HG02970 (cell line): Measurements from ENCODE around the gene CA7.
"Not testable (repeated sequence)": the region's sequence is repeated elsewhere in the genome, so short reads cannot be mapped to it uniquely, and the experiment has no call there.

Experiments
- ATAC-seq: cut with Tn5 transposase; IDR thresholded peaks from one replicate; pipeline ENCODE4 v1.9.1; 2021; ENCODE audit warnings: mild to moderate bottlenecking, moderate library complexity, moderate number of reproducible peaks; ENCODE audit not compliant: unreplicated experiment, low FRiP score

The CA7 gene

DNA sequence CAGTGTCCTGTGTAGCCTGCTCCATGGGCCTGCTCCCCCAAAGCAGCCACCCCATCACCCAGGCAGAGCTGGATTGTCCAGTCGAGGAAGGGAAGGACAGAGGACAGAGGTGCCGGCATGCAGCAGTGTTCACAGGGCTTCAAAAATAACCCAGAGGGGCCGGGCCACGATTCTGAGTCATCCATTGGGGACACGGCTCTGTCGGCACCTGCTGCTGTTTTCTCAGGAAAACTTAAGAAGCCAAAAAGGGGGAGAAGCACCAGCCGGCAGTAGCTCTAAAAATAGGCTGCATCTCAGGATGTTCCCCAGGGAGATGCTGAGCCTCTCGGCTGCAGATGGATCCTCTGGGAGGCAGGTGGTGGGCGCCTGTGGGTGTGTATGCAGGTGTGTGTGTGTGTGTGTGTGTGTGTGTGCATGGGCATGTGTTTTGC, 1.6 kb downstream of the CA7 start:
- ATAC-seq: no peak

DNA sequence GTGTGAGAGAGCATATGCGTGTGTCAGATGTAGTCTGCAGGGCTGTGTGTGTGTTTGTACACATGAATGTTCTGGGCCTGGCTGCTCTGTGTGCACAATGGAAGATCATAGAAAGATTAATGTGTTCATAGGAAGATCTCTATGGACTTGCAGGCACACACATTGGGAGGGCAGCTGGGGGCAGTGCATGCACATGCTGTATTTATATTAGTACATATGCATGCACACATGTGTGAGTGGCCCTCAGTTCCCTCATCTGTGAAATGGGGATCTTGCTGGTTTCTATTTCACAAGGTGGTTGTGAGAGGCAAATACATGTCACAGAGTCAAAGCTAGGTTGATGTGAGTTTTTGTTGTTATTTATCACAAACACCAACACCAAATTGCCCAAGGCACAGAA, 2.1 kb downstream of the CA7 start:
- no peak for ATAC-seq

DNA sequence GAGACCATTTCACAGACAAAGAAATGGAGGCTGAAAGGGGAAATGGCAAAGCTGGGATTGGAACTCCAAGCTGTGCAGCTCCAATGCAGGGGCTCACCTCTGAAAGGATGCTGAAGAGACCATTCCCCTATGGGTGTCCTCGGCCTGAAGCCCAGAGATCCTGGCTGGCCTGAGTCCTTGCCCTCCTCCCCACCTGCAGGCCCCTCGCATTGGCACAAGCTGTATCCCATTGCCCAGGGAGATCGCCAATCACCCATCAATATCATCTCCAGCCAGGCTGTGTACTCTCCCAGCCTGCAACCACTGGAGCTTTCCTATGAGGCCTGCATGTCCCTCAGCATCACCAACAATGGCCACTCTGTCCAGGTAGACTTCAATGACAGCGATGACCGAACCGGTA, 2.6 kb downstream of the CA7 start:
- ATAC-seq: no peak

DNA sequence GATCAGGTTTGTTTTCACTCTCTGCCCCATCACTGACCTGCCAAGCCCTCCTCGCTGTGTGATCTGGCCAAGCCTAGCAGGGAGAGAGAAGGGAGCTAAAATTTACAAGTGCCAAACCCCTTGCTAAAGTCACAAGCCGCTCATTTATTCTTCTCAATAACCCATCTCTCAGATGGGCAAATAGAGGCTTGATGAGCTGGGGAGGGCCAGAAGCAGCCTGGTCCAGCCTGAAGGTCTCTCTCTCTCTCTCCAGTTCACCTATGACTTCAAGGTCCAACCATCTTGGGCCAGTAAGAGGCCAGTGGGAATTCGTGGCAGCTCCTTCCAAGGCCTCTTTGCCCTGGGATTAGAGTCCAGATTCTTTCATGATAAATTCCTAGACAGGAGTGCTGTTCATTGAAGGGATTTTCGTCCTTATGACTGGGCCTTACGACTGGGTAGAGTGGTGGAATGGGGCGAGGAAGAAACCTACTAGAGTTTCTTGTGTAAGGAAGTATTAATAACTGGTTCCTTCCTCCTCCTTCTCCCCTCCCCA, 3.4 kb downstream of the CA7 start:
- no peak for ATAC-seq

DNA sequence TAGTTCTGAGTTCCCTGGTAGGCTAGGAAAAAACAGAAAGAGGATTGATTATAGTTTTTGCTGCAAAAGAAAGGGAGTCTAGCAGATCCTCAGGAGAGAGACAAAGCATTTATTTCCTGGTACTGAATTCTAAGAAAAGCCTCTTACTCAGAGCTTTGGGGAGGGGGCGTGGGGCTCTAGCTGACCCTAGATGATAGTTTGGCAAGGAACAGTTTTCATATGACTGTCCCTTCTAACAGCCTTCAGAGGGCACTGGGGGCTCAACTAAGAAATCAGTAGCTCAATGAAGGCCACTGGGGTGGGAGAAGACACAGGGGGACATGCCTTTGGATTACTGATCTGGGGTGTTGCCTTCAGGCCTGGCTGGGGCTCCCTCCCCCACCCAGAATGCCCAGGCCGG, 4.0 kb downstream of the CA7 start:
- no peak for ATAC-seq

DNA sequence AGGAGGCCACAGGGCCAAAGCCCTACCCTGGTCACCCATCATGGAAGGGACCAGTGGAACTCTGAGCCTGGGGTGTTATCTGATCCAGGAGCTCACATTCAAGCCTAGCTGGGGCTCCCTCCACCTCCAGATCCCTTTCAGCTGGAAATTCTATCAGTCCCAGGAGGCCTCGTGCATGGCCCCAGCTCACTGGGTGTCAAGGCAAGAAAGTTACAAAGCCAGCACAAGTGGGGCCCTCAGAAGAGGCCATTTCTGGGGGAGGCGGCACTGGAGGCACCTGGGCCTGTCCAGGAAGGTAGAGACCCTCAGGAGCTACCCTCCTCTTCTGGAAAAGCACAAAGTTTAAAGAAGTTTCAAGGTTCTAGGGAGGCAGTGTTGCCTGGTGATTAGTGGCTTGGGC, 4.8 kb downstream of the CA7 start:
- ATAC-seq: no peak

DNA sequence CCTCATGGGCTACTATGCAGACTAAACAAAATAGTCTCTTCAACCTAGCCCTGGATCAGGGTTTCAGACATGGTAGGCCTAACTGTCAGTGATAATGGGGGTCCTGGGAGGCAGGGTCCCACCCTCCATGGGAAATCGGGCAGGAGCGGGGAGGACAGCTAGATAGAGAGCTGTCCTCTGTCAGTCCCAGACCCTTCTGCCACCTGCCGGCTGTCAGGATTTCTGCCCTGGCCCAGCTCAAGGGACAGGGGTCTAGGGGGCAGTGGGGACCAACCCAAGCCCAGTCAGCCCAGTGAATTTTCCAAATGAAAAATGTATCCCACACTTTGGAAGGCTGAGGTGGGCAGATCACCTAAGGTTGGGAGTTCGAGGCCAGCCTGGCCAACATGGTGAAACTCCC, 5.3 kb downstream of the CA7 start:
- no peak for ATAC-seq

DNA sequence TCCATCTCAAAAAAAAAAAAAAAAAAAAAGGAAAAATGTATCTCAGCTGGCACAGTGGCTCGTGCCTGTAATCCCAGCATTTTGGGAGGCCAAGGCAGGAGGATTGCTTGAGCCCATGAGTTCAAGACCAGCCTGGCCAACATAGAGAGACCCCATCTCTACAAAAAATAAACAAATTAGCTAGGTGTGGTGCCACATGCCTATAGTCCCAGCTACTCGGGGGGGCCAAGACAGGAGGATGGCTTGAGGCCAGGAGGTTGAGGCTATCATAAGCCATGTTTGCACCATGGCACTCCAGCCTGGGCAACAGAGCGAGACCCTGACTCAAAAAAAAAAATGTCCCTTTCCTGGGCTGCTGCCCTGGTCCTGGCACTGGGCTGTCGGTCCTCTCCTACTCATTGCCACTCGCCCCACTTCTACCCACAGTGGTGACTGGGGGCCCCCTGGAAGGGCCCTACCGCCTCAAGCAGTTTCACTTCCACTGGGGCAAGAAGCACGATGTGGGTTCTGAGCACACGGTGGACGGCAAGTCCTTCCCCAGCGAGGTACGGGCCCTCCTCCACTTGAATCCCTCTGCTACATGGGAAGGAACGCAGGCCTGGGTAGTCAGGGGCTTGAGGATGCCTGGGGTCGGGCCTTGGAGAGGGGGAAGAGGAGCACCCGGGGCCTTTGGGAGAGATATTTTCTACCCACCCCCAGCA, 6.1 kb downstream of the CA7 start:
- no peak for ATAC-seq

DNA sequence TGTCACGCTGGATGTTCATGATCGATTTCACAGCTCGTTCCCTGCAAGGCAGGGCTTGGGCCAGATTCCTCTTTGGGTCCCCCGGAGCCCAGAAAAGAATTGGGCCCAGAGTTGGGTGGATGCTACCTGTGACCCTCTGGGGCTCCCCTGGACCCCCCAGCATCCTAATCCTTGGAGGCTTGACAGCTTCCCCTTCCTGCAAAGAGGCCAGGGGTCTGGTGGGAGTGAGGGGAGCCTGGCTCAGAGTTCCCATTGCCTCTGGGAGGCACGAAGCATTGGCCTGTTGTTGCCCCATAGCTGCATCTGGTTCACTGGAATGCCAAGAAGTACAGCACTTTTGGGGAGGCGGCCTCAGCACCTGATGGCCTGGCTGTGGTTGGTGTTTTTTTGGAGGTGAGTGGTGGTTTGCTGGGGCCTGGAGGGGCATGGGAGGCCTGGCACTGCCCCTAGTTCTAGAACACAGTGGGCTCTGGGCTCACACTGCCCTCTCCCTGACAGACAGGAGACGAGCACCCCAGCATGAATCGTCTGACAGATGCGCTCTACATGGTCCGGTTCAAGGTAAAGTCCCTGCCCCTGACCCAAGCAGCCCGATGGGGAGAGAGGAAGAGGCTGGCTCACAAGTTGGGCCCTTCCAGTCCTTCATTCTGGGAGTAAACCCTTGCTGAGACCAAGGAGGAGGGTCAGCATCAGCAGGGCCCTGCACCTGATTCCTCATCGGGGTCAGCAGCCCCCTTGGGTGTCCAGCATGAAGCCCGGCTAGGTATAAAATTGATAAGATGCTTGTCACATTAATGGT, 7.2 kb downstream of the CA7 start:
- ATAC-seq: no peak

DNA sequence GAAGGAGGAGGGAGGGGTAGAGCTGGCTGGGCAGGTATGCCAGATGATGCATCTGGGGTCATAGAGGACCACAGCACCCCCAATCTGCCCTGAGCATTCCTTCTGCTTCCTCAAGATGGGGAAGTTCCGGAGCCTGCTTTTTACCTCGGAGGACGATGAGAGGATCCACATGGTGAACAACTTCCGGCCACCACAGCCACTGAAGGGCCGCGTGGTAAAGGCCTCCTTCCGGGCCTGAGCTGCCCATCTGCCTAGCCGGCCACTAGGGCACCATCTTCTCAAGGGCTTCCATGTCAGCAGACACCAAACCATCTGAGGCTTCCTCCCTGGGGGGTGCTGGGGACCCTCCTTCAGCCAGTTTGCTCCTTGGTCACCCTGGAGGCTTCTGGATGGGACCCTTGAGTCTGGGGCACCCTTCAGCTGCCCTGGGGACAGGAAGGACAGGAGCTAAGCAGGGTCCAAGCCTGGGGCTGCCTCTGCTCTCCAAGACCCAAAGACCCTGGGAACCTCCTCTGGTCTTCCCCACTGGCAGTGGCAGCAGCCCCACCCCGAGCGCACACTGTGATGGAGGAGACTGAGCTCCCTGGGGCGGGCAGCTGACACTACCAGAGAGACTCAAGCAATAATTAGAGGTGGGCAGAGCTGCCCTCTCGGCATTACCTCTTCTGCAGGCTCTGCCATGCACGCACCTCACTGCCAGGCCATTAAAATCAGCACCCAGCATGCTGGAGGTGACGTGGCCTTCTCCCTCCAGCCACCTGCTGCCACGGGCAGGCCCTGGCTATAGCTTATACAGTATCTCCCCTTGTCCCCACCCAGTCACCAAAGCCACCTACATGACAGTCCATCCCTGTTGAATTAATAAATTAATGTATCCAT, 9.3 kb downstream of the CA7 start:
- no peak for ATAC-seq

DNA sequence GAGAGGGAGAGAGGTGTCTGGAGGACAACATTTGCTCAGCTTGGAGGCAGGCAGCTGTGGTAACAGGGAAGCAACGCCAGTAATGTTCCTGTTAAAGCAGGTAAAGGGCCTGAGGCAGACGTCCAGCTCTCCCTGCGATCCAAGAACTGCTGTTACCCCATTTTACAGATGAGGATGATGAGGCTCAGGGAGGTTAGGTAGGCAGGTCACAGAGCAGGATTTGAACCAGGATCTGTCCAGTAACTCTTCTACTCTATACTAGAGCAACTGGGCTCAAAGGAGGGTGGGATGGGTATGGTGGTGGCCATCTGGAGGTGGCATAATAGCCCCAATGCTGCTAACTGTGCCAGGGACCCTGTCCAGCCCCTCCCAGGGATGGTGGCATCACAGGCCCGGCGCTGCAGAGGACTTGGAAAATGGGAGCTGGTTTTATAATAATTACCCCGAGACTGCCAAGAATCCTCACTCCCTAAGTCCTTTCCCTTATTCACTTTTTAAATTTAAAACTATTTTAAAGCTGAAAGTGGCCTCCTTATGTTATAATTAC, 12.0 kb downstream of the CA7 start:
- ATAC-seq: no peak

DNA sequence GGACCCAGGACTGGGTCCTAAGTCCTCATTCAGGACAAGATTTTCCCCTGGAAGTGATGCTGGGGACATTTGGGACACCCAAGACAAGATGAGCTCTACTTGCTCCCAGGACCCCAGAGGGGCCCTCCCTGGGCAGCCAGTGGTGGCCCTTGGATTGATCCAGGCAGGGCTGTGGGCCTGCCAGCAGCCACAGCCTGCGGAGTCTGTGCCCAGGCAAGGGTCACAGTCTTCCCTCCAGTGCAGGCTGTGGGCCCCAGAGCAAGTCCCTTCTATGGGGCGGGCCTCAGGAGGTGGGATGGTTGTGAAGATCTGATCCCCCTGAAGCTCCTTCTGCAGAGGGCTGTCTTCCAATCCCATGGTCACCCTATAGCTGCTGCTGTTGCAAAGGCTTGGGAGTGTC, 12.6 kb downstream of the CA7 start:
- no peak for ATAC-seq

DNA sequence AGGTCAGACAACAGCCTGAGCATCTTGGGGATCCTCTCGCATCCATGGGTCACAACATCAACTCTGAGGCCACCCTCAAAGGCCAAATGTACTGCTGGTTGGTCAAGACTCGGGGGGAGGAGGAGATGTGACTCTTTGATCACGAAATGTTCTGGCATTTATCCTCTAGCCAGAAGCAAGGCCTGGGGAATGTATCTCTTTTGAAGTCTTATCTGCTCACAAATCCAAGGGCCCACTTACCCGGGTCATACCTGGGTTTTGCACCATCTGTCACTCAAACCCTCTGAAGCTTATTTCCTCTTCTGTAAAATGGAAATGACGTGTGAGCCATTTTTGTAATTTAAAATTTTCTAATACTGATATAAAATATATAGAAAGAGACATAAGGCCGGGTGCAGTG, 13.2 kb downstream of the CA7 start:
- no peak for ATAC-seq

DNA sequence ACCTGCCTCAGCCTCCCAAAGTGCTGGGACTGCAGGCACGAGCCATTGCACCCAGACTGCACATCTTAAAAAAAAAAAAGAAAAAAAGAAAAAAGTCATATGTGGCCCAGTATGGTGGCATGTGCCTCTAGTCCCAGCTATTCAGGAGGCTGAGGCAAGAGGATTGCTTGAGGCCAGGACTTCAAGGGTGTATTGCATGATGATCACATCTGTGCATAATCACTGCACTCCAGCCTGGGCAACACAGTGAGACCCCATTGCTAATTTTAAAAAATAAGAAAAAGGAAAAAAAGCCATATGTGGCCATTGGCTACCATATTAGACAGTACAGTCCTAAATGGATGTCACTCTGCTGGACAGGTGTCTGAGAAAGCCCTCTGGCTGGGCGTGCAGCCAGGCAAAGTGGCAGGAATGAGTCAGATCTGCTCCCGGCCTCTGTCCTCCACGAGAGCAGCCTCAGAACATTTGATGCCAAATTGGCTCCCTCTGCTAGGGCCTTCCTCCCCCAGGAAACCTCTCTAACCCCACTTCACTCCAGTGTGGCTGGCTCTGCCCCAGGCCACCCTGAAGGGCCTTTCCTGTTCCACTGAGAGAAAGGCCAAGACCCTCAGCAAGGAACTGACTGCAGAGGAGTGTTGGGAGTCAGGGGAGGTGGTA, 14.7 kb downstream of the CA7 start:
- no peak for ATAC-seq

DNA sequence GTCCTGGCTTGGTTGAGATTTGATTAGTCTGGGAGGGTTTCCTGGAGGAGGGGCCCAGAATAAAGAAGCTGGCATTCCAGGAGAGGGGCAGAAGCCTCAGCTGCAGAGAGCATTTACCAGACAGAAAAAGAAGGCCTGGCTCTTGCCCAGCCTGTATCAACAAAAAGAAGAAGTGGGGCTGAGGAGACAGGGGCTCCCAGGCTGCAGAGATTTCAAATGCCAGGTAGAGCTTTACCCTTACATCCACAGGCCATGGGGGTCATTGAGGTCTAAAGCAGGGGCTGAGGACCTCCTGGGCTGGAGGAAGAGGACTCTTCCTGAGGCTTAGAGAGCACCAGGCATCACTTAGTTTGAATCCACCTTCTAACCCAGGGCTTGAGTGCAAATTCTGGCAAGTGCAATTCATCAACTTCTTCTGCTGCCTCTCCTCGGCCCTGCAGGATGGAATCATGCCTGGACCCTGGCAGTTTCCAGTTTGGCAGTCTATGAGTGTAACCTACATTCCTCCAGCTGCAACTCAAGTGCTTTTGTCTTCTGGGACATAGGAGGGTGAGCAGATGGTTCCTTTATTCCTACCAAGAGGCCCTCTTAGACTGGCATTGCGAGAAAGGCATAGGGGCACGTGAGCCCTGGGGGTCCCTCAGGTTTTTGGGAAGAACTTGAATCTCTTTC, 15.3 kb downstream of the CA7 start:
- ATAC-seq: no peak

DNA sequence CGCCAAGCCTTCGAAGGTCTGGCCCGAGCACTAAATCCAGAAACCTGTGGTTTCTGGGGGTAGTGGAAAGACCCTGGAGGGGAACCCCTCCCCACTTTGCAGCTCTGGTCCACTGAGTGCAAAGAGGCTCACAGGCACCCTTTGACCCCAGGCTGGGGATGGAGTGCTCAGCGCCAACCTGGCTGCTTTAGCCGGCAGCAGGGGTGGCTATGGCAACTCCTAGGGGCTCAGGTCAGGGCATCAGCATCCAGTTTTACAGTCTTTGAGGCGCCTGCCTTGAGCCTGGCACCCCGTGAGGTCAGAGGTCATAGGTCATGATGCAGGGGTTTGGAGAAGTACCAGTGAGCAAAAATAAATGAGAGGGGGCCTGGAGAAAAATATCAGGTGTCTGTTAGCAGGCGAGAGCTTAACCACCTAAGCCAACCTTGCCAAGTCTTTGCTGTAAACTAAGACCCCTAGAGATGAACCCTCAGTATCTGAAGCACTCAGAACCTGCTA, 17.9 kb downstream of the CA7 start:
- no peak for ATAC-seq

DNA sequence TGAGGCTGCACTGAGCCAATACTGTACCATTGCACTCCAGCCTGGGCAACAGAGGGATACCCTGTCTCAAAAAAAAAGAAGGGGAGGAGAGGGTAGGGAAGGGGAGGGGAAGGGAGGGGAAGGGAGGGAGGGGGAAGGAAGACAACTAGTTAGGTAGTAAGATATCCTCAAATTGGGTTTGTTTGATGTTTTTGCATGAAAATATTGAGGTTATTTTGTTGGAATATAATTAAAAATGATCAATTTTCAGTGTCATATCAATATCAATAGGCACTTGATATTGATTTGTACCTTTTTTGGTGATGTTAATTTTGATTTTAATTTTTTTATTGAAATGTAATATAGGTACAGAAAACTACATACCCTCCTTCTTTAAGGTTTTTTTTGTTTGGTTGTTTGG, 19.5 kb downstream of the CA7 start:
- ATAC-seq: no peak

DNA sequence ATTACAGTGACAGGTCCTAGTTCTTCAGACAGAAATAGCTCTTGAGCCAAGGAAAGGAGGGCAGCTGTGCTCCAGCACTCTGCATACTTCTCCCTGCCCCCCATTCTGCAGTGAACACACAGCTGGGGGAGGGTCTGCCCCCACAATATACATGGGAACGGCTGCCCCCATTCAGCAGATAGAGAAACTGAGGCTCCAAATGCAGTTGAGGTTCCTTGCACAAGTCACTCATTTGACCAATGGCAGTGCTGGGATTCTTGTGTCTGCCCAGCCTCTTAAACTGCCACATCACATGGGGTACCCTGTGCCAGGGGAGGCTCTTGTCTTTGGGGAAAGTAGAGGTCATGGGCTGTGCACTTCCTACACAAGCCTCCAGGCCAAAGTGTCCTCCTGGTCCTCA, 25.2 kb downstream of the CA7 start:
- ATAC-seq: no peak

DNA sequence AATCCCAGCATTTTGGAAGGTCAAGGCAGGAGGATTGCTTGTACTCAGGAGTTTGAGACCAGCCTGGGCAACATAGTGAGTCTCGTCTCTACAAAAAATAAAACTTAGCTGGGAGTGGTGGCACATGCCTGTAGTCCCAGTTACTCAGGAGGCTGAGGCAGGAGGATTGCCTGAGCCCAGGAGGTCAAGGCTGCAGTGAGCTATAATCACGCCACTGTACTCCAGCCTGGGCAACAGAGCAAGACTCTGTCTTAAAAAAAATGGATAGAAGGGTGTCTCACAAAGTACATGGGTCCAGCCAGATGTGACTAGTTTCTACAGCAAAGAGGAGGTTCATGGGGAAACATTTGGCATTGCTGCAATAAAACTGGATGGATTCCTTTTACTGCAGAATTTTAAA, 27.1 kb downstream of the CA7 start:
- ATAC-seq: not testable (repeated sequence)
